Activated CD4-positive, alpha-beta T cell treated with anti-CD3 and anti-CD28 coated beads for 24 hours (primary cell): Measurements from ENCODE around the gene C19orf33.

Source experiments
- DNase-seq, 2 donors: peaks; one replicate each; pipeline ENCODE4 v3.0.0-alpha.2; 2020; ENCODE audit warnings: low read depth in 2 of 2

The C19orf33 gene

DNA sequence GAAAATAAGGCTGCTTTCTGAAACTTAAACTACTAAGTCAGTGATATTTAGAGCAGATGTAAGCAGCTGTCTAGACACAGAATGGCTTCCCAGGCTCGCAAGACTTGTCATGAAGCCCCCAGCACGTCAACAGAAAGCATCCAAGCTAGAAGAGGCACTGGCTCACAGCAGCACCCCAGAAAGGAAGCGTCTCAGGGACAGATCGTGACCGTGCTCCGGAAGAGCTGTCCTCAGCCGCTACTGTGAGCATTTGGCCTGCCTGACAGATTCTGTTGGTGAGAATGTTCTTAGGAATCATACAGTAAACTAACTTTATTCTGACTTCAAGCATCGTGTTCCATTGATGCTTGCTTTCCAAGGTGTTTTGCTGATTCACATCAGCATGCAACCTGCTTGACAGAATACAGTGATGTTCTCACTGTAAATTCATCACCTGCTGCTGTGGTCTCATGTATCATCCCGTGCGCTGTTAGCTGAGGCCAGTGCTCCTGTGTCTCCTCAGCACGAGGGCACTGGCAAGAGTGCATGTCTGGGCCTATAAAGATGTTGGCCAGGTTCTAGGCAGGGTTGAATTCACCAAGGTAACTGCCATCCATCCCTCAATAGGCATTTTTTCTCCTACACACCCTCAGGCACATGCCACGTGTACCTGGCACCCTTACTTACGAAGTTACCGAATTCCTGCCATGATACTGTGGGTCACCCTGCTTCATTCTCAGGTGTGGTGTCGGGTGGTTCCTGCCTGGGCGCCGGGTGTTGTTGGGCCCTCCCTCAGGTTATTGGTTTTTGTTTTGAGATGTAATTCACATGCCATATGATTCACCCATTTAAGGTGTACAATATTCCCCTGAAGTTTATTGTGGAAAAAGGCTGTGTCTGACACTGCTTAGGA is 23.8 kb upstream of the C19orf33 start:
- no peak for DNase-seq

DNA sequence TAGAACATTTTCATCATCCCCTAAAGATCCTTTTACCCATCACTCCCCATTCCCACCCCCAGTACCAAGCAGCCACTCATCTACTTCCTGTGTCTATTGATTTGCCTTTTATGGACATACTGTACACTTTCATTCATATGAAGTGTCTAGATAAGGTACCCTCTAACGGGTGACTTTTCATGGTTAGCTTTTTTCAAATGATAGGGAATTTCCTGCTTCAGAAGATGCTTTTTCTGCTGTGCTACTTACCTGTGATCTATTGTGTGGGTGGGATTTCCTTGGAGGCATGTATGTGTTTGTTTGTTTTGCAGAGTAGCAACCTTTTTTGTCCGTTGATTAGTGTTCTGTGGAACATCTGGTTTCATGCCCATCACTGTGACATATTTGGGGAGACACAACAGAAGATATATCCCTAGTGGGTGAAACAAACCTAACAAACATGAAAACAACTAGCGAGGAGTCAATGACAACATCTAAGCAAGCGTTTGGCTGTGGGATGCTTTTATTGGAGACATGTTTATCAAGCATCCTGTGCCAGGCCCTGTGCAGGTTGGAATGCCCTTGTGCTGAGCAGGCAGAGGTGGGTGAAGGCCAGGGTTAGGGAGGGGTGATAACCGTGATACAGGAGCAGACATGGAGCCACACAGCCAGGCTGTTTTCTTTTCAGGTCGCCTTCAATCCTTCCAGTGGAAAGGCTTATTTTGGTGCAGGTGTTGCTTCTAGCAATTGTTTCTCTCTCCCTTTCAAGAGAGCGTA is 22.1 kb upstream of the C19orf33 start:
- DNase-seq: no peak

DNA sequence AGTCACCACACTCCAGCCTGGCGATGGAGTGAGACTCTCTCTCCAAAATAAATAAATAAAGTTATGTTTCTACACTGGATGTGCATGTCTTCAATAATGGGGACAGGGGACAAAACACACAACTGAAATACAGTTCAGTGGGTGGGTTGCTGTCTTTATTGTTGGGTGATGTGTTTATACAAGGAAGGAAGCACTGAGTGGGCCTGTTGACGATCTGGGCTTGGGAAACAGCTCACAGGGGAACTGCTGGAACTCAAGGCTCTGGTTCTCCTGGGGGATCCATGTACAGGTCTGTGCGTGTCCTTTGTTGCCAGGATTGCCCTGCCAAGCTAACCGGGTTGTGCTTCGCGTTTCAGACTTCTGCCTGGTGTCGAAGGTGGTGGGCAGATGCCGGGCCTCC is 20.8 kb upstream of the C19orf33 start:
- DNase-seq: no peak

DNA sequence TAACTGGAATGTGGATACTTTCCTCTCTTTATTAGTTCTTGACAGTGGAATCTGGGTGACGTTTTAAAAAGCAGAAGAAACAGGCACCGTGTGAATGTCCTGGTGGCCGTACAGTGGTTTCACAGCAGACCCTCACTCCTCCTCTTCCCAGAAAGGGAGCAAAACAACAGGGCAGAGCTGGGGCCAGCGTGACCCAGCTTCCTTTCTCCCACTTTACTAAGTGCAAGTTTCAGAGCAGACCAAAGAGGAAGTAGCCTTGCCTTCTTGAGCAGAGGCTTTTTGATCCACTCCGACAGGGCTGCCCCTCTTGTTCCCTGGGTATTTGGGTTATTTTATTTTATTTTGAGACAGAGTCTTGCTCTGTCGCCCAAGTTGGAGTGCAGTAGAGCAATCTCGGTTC is 19.6 kb upstream of the C19orf33 start:
- no peak for DNase-seq

DNA sequence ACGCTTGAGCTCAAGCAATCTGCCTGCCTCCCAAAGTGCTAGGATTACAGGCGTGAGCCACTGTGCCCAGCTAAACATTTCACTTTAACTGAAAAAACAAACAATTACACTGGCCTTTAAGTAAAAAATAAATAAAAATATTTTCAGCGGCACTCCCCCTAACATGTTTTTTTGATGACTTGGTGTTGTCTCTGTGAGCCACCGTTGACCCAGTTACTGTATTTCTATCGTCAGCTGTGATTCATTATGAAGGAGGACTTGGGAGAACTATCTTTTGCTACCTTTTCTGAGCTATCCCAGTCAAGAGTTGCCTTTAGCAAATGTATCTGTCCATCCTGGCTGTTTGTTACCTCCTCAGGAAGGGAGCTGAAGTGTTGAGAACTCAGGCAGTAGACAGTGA is 18.5 kb upstream of the C19orf33 start:
- DNase-seq: no peak

DNA sequence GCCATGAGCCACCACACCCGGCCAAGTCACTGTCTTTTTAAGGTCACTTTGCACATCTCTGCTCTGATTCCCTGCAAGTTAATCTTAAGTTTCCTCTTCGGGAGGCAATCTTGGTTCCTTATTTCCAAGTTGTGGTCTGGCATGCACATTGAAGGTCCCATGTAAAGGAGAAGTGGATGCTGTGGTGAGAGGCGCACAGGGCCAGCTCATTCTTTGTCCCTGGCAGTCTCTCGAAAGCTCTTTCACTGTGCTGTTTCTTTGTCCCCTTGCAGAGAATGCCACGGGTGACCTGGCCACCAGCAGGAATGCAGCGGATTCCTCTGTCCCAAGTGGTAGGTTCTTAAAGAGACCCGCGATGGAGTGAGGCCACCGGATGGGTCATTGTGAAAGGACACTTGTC is 16.4 kb upstream of the C19orf33 start:
- DNase-seq: no peak

DNA sequence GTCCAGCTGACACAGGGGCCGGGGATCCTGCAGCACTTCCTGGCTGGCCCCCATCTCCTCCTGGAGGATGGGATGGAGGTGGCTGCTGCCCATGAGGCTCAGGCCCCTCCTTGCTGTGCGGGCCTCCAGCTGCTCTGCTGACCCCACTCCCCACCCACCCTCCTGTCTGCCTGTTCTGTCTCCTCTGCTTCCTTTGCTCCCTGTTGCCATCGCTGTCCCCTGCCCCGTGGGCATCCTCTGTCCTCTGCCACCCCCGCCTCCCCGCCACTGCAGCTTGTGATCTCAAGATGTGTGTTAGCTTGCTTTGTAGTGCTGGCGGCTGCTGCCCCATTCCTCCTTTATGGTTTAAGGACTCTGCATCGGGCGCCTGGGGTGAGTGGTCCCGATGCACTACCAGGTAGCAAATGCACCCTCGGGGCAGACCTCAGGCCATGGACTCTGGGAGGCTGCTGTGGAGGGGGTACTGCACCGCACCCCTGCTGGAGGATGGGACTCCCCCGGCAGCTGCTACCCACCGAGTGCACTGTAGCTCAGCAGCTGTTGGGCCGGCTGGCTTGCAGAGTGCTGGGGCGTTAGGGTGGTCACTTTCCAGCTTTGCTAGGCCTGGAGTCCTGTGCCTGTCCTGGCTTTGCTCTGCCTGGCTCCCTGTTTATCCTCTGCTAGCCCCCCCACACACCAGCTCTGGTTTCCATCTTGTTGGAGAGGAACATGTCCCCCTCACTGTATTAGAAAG is 15.8 kb upstream of the C19orf33 start:
- DNase-seq: no peak

DNA sequence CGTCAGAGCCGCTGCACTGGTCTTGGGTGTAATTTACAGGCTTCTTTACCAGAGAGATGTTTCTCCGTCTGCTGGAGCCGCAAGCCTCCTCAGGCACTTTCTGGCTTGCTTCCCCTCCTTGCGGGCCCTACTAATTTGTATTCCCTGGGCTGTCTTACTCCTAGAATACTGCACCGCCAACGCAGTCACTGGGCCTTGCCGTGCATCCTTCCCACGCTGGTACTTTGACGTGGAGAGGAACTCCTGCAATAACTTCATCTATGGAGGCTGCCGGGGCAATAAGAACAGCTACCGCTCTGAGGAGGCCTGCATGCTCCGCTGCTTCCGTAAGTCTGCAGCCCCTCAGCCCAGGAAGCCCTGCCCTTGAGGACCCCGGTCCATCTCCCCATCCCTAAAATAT is 14.1 kb upstream of the C19orf33 start:
- no peak for DNase-seq

DNA sequence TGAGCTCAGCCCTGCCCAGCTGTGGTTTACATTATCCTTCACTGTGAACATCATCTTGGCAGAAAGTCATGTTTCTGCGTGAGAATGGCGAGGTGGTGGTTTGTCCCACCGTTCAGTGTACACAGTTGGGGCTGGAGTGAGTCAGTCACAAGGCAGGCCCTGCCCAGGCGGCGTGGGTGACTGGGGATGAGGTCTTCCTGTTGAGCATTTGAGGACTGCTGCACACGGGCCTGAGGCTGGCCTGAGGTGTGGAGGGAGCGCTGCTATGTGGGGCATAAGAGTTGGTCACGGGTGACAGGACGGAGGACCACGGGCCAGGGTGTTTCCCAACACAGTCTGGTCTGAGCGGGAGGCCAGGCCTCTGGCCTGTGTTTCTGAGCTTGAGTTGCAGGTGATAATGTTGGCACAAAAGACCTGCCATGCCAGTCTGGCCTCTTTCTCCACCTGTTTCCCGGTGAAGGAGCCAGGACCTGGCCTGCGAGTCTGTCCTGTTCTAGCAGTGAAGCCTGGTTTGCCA is 13.4 kb upstream of the C19orf33 start:
- DNase-seq: no peak

DNA sequence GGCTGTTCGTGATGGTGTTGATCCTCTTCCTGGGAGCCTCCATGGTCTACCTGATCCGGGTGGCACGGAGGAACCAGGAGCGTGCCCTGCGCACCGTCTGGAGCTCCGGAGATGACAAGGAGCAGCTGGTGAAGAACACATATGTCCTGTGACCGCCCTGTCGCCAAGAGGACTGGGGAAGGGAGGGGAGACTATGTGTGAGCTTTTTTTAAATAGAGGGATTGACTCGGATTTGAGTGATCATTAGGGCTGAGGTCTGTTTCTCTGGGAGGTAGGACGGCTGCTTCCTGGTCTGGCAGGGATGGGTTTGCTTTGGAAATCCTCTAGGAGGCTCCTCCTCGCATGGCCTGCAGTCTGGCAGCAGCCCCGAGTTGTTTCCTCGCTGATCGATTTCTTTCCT is 12.2 kb upstream of the C19orf33 start:
- DNase-seq: no peak

DNA sequence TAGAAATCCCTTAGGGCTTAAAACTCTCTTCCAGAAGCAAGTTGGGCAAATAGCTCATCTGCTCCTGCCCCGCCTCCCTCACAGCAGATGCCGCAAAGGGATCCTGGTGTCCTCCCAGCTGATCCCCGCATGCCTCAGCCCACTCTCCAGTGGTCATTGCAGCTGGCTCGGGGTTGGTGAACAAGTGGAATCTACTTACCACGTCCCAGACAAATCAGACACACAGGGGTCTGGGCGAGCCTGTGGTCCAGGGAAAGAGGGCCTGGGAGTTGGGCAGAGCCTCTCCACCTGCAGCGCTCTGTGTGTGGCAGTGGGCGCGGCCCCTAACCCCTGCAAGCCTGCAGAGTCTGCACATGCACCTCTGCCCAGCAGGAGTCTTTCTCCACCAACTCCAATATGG is 10.8 kb upstream of the C19orf33 start:
- no peak for DNase-seq

DNA sequence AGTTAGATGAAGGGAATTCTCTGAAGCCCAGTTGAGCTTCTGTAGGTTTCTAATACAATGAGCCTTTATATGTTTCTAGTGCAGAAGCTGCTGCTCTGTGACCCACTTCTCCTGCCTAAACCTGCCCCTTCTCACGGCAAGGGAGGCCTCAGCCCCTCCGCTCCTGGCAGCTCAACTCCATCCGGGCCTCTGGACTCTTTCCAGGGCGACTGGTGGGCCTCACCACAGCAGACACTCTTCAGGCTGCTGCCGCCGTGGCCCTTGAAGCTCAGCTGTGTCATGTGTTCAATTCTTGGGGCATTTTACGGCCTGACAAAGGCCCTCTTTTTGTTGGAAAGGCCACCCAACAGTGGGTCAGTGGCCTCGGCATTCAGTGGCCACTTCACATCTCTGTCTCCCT is 10.0 kb upstream of the C19orf33 start:
- no peak for DNase-seq

DNA sequence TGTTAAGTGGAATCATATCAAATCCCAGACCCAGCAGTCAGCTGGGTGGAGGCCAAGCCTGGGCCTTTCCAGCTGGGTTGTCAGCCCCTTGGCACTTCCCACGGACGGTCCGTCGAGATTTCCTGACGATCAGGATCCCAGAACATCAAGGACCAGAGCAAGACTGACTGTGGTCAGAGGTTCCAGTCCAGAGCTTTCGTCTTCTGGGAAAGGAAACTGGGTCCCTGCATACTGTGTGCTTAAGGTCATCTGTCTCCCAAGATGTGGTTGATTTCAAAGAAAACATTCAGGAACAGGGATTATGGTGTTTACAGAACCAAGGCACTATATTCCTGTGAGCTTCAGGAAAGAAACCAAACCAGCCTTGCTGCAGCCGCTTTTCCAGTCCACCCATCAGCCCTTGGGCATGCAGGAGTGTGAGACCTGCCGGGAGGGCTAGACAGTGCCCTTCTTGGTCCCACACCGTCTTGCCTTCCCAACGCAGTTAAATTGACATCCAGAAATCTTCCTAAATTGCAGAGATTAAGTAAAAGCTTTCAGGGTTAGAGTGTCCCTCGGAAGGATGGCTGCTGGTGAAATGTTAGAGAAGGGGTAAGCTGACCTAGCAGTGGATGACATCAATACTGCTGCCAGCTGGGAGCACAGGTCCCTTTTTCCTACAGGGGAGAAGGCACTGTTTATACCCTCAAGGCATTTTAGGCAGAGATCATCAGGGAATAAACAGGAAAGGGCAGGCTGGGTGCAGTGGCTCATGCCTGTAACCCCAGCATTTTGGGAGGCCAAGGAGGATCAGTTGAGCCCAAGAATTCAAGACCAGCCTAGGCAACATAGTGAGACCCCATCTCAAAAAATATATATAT is 5.0 kb upstream of the C19orf33 start:
- DNase-seq: no peak

DNA sequence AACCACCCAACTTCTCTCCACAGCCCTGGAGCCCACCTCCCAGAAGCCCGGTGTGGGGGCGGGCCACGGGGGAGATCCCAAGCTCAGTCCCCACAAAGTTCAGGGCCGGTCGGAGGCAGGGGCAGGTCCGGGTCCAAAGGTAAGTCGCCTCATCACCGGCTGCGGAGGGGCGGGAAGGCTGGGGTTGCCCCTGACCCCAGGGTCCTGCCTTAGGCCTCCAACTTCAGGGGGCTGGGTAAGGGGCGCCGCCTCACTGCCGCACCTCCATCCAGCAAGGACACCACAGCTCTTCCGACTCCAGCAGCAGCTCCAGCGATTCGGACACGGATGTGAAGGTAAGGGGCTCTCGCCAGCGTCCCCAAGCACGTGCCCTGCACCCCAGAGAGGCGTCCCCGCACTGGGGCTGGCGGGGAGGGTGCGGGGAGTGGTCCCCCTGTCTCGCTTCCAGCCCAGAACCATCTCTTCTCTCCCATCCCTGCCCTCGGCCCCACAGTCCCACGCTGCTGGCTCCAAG is 358 bp downstream of the C19orf33 start:
- DNase-seq: no peak

DNA sequence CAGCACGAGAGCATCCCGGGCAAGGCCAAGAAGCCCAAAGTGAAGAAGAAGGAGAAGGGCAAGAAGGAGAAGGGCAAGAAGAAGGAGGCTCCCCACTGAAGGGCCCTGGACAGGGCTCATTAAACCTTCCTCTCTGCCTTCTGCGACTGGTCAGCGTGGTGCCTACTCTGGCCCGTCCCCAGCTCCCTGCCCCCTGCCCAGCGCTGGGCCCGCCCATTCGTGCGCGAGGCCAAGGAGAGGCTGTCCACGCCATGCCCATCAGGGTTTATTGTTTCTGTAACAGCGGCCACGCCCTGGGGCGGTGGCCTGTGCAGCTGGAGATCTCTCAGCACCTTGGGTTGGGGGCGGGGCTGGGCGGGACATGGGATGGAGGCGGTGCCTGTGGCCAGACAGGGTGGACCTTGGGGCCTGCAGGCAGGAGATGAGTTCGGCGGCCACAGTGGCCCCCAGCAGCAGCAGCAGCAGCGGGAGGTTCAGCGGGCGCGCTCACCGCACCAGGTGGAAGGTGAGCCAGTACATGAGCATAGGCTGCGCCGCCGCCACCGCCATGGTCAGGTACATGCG is 897 bp downstream of the C19orf33 start:
- no peak for DNase-seq

DNA sequence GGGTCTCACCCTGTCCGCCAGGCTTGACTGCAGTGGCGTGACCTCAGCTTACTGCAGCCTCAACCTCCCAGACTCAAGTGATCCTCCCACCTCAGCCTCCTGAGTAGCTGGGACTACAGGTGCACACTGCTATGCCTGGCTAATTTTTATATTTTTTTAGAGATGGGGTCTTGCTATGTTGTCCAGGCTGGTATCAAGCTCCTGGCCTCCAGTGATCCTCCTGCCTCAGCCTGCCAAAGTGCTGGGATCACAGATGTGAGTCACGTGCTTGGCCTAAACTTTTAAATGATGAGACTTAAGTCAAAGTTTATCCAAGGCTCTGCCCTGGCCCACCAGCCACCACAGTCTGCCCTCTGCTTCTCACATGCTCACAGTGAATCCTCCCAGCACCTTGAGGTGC is 2.2 kb downstream of the C19orf33 start:
- no peak for DNase-seq

DNA sequence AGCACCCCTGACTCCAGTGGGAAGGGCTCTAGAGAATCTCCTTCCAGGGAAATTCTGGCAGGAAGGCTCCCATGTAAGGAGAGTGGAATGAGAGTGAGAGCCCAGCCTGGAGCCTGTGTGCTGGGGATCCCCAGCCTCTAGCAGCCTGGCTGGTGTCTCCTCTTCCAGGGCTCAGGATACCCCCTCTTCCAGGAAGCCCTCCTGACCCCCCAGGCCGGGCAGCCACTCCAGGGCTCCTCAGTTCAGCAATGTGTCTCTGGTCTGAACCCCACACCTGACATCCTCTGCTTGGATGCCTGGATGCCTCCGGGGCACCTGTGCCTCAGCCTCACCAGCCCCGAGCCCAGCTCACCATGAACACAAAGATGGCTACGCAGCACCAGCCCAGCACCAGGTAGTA is 3.0 kb downstream of the C19orf33 start:
- no peak for DNase-seq

DNA sequence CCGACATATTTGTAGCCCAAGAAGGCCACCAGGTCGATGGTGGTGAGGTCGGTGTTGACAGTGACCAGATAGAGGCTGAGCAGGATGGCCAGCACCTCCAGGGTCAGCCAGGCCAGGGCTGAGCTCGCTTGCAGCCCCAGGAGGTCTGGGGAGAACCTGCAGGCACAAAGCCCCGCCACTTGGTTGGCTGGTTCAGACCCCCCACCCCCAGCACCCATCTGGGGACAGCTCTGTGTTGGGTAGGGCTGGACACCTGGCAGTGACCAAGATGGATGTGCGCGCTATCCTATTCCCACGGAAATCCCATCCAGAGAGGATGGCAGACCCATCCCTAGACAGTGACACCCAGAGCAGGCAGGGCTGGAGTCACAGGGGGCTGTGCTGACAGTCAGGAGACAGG is 3.5 kb downstream of the C19orf33 start:
- DNase-seq: no peak

DNA sequence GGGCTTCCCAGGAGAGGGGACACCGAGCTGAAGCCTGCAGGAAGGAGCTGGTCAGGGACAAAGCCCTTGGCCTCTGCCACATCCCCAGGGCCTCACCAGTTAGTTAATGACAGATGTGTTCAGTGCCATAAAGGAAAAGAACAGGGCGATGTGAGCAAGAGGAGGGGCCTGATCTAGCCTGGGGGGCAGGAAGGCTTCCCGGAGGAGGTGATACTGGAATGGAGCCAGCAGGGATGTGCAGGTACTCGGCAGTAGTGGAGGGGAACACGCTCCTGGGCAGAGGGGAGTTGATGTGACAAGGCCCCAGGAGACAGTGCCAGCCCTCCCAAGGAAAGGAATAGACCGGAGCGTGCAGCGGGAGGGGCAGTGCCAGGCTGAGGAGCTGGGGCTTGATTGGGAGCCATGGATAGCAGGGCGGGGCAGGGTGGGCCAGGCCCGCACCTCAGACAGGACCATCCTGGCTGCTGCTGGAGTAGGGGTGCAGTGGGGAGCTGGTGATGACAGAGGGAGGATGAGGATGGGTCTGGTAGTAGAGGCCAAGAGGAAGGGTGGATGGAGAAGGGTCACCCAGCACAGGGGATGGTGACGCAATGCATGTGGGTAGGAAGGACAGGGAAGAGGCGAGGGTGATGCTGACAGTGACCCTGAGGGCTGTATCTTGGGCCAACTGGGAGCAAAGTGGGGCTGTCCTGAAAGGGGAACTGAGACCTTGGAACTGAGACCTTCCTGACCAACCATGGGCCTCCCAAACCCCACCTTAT is 4.1 kb downstream of the C19orf33 start:
- no peak for DNase-seq
